HG02610 (cell line): ENCODE data around the gene SNCB.

Experiments
- ATAC-seq: cut with Tn5 transposase; IDR thresholded peaks from one replicate; pipeline ENCODE4 v1.9.1; 2021; ENCODE audit warnings: mild to moderate bottlenecking, moderate library complexity; ENCODE audit not compliant: unreplicated experiment

The SNCB gene

GRCh38 chr5:176625512-176625911 is 4.8 kb downstream of the SNCB start:
- ATAC-seq = no peak

- no peak for ATAC-seq
Measured at GRCh38 chr5:176624938-176625337, 5.4 kb downstream of the SNCB start.

- ATAC-seq = no peak
Measured at GRCh38 chr5:176624142-176624541, 6.2 kb downstream of the SNCB start.

GRCh38 chr5:176621661-176622079 is 8.7 kb downstream of the SNCB start:
- no peak for ATAC-seq

GRCh38 chr5:176620333-176620981 is 9.9 kb downstream of the SNCB start:
- no peak for ATAC-seq

GRCh38 chr5:176619569-176620332 is 10.6 kb downstream of the SNCB start:
- no peak for ATAC-seq

- peak; percentile 65 for ATAC-seq
Measured at GRCh38 chr5:176619203-176619568, 11.1 kb downstream of the SNCB start.

GRCh38 chr5:176618783-176619182 is 11.6 kb downstream of the SNCB start:
- ATAC-seq = no peak

- ATAC-seq = no peak
Measured at GRCh38 chr5:176616511-176616910, 13.8 kb downstream of the SNCB start.

- ATAC-seq = no peak
Measured at GRCh38 chr5:176614805-176615478, 15.4 kb downstream of the SNCB start.

GRCh38 chr5:176612855-176613254 is 17.5 kb downstream of the SNCB start:
- ATAC-seq = no peak

- no peak for ATAC-seq
Measured at GRCh38 chr5:176612008-176612407, 18.3 kb downstream of the SNCB start.

- no peak for ATAC-seq
Measured at GRCh38 chr5:176611435-176611834, 18.9 kb downstream of the SNCB start.

GRCh38 chr5:176610435-176610773 is 19.9 kb downstream of the SNCB start:
- ATAC-seq = no peak

- ATAC-seq = peak; percentile 55
Measured at GRCh38 chr5:176609724-176610434, 20.5 kb downstream of the SNCB start, which contains the start of gene GPRIN1. GPRIN1 (minus strand) TSS chr5:176610156; CDS start chr5:176599834, 10,322 bp downstream.

GRCh38 chr5:176608937-176609723 is 21.2 kb downstream of the SNCB start:
- peak; percentile 29 for ATAC-seq

GRCh38 chr5:176608142-176608705 is 22.1 kb downstream of the SNCB start:
- no peak for ATAC-seq

GRCh38 chr5:176606875-176607274 is 23.5 kb downstream of the SNCB start:
- ATAC-seq = no peak

- ATAC-seq = no peak
Measured at GRCh38 chr5:176606032-176606431, 24.3 kb downstream of the SNCB start.

- no peak for ATAC-seq
Measured at GRCh38 chr5:176603091-176603490, 27.2 kb downstream of the SNCB start.
